Natural killer cell (primary cell): ENCODE measurements around the gene IFT52. TPM values are rescaled to one million over a fixed set of nuclear protein-coding genes. Genes with fewer than 3 reads are reported as not detected.
"Not testable (repeated sequence)": the region's sequence is repeated elsewhere in the genome, so short reads cannot be mapped to it uniquely, and the experiment has no call there.

ENCODE experiments used
- ATAC-seq, 3 donors: fragments of 150-1000 bp in 2 of 3; fragments of 200-7000 bp in 1 of 3; cut with Tn5 transposase; 1 replicate in 1 of 3; 2 replicates in 2 of 3; pipeline ENCODE4 v1.10.0; 2021; ENCODE audit warnings: mild to moderate bottlenecking in 2 of 3, moderate library complexity in 2 of 3
- DNase-seq, 2 donors: peaks; one replicate each; pipeline versions ENCODE4 v3.0.0 to v3.0.0-alpha.2; 2013 to 2021; ENCODE audit warnings: mixed read lengths in 1 of 2
- H3K27ac ChIP-seq: one replicate; pipeline ENCODE4 v1.5.1; 2013; ENCODE audit warnings: mild to moderate bottlenecking, low read length
- H3K27me3 ChIP-seq: one replicate; pipeline ENCODE4 v1.6.1; 2013; ENCODE audit warnings: low read length; ENCODE audit not compliant: control insufficient read depth, insufficient read depth
- H3K36me3 ChIP-seq: one replicate; pipeline ENCODE4 v1.6.1; 2013; ENCODE audit warnings: low read length; ENCODE audit not compliant: control insufficient read depth, insufficient read depth
- H3K4me1 ChIP-seq: one replicate; pipeline ENCODE4 v1.6.1; 2013; ENCODE audit warnings: low read length; ENCODE audit not compliant: control insufficient read depth, insufficient read depth
- H3K4me3 ChIP-seq: one replicate; pipeline ENCODE4 v1.5.1; 2013; ENCODE audit warnings: low read length
- H3K9me3 ChIP-seq: one replicate; pipeline ENCODE4 v1.6.1; 2013; ENCODE audit warnings: low read length; ENCODE audit not compliant: control insufficient read depth, insufficient read depth
- H3K27ac Mint-ChIP-seq, 2 donors: one replicate each; pipeline ENCODE4 v1.8.0; 2022; ENCODE audit warnings: mild to moderate bottlenecking in 2 of 2, mixed read lengths in 2 of 2, moderate library complexity in 1 of 2
- H3K27me3 Mint-ChIP-seq, 2 donors: one replicate each; pipeline ENCODE4 v1.8.0; 2022; ENCODE audit warnings: low read depth in 2 of 2, mixed read lengths in 2 of 2
- H3K36me3 Mint-ChIP-seq: one replicate; pipeline ENCODE4 v1.8.0; 2022; ENCODE audit warnings: mixed read lengths
- H3K4me1 Mint-ChIP-seq, 2 donors: one replicate each; pipeline ENCODE4 v1.8.0; 2022; ENCODE audit warnings: mixed read lengths in 2 of 2
- H3K4me3 Mint-ChIP-seq: one replicate; pipeline ENCODE4 v1.8.0; 2022; ENCODE audit warnings: mild to moderate bottlenecking, moderate library complexity, mixed read lengths
- H3K9me3 Mint-ChIP-seq, 2 donors: one replicate each; pipeline ENCODE4 v1.8.0; 2022; ENCODE audit warnings: mixed read lengths in 2 of 2
- WGBS: methylation state at CpG from one replicate; pipeline ENCODE4 v1.1.7; 2013; ENCODE audit warnings: missing lambda C conversion rate; ENCODE audit not compliant: insufficient coverage; 5-methylcytosine and 5-hydroxymethylcytosine counted together
- intact Hi-C: fragments of 100-400 bp; cut with micrococcal nuclease; formaldehyde crosslinking; loops from one replicate; pipeline ENCODE4 v1.14.2; 2022
- total RNA-seq, 4 donors: library from RNA; stranded (reverse); fragments of 120-200 nt in 1 of 4; gene quantifications; one replicate each; pipeline versions ENCODE4 v1.2.3 to v1.2.4, GENCODE V29; 2013 to 2022
- TF ChIP-seq, protein P1 (sequence below): fragments of 200-600 bp; IDR thresholded peaks from one replicate; pipeline ENCODE4 v1.8.0; 2022; ENCODE audit warnings: antibody characterized with exemption

IFT52 gene
- total RNA-seq, 3 donors from 2014 or later (not counting 1 experiment from before 2014, with no cell fraction given): 21.5 to 26.1 (median 22.4) TPM

DNA sequence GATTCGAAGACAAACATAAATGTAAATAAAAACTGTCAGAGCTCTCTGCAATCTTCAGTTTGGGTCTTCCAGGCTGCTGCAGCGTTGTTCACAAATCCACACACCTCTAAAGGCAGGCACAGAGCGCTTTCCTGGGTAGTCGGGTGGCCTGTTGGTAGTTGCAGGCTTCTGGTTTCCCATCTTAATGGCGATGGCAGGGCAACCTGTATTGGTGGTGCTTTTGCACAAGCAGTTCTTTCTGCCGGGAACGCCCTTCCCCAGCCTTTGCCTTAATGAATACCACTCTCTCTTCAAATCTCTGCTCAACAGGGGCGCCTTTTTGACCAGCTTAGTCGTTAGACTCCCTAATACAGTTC lies 723 bp upstream of the IFT52 start:
- Histone ChIP-seq H3K9me3 (no peaks in the 10 kb centered on the region), H3K36me3 (peaks cover 2% of the 10 kb centered on the region), H3K27ac (peak overlapping the region; percentile 93), H3K27me3 (no peaks in the 10 kb centered on the region), H3K4me1 (peaks cover 18% of the 10 kb centered on the region), H3K4me3 (peak overlapping the region; percentile 64)
- intact Hi-C loops: loop anchor here (2.0 kb wide), 1 partner anchor 133 kb away; the partner anchor contains the start of gene SRSF6
- H3K27me3 Mint-ChIP-seq: peaks cover 0 to 7% of the 10 kb centered on the region in 2 donors
- peak in 1 of 2 donors; percentile 43 for DNase-seq
- WGBS: 36% methylated on average over 8 of the region's 9 CpGs
- ATAC-seq: no peak
- H3K27ac Mint-ChIP-seq: peak overlapping the region; percentile 95 to 97
- H3K9me3 Mint-ChIP-seq: no peaks in the 10 kb centered on the region
- peaks cover 19 to 21% of the 10 kb centered on the region in 2 donors for H3K4me1 Mint-ChIP-seq
- TF ChIP-seq, protein P1, sequence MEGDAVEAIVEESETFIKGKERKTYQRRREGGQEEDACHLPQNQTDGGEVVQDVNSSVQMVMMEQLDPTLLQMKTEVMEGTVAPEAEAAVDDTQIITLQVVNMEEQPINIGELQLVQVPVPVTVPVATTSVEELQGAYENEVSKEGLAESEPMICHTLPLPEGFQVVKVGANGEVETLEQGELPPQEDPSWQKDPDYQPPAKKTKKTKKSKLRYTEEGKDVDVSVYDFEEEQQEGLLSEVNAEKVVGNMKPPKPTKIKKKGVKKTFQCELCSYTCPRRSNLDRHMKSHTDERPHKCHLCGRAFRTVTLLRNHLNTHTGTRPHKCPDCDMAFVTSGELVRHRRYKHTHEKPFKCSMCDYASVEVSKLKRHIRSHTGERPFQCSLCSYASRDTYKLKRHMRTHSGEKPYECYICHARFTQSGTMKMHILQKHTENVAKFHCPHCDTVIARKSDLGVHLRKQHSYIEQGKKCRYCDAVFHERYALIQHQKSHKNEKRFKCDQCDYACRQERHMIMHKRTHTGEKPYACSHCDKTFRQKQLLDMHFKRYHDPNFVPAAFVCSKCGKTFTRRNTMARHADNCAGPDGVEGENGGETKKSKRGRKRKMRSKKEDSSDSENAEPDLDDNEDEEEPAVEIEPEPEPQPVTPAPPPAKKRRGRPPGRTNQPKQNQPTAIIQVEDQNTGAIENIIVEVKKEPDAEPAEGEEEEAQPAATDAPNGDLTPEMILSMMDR: no peak
- peak overlapping the region; percentile 95 for H3K4me3 Mint-ChIP-seq
- no peaks in the 10 kb centered on the region for H3K36me3 Mint-ChIP-seq

DNA sequence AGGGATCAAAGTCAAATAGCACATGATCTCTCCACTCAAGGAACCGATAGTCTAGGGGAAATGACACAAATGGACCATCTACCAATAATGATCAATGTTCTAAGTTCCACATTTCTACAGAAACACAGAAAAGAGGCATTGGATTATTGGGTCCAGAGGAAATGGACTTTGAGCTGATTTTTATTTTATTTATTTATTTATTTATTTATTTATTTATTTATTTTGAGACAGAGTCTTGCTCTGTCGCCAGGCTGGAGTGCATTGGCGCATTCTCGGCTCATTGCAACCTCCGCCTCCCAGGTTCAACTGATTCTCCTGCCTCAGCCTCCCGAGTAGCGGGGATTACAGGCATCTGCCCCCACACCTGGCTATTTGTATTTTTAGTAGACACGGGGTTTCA lies 11.2 kb downstream of the IFT52 start:
- H3K4me3 ChIP-seq, H3K4me1 ChIP-seq, H3K9me3 Mint-ChIP-seq, H3K9me3 ChIP-seq, H3K27ac ChIP-seq, H3K4me3 Mint-ChIP-seq, H3K4me1 Mint-ChIP-seq, H3K27me3 Mint-ChIP-seq, H3K36me3 Mint-ChIP-seq, H3K27me3 ChIP-seq, DNase-seq, ATAC-seq, intact Hi-C loops, H3K27ac Mint-ChIP-seq: not testable (repeated sequence)
- 96% methylated on average over 7 of the region's 8 CpGs for WGBS
- peaks cover 30% of the 10 kb centered on the region for H3K36me3 ChIP-seq

DNA sequence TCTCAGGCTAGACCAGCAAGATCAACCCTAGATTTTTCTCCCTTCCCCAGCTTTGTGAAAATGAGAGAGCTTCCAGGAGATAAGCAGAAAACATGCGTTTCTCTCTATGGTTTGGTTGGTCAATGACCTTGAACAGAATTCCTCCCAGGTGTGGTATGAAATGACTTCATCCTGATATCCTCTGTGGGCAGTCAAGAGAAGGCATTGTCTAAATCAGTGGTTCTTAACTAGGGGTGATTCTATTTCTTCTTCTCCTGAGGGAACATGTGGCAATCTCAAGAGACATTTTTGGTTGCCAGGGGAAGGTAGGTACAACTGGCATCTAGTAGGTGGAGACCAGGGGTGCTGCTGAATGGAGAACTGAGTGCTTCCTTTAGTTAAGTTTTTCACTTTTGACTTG lies 12.4 kb downstream of the IFT52 start:
- Mint-ChIP-seq H3K36me3 (no peaks in the 10 kb centered on the region), H3K4me3 (no peak overlapping the region), H3K27me3 (no peaks in the 10 kb centered on the region), H3K4me1 (no peaks in the 10 kb centered on the region), H3K9me3 (no peaks in the 10 kb centered on the region), H3K27ac (no peak overlapping the region)
- Histone ChIP-seq H3K4me3 (no peak overlapping the region), H3K27ac (no peak overlapping the region), H3K4me1 (no peaks in the 10 kb centered on the region), H3K36me3 (peaks cover 22% of the 10 kb centered on the region), H3K27me3 (no peaks in the 10 kb centered on the region), H3K9me3 (no peaks in the 10 kb centered on the region)
- intact Hi-C loops: no loop called here
- TF ChIP-seq, protein P1: no peak
- WGBS: 100% methylated on average over 1 of the region's 1 CpG
- DNase-seq (no peak), ATAC-seq (no peak)

DNA sequence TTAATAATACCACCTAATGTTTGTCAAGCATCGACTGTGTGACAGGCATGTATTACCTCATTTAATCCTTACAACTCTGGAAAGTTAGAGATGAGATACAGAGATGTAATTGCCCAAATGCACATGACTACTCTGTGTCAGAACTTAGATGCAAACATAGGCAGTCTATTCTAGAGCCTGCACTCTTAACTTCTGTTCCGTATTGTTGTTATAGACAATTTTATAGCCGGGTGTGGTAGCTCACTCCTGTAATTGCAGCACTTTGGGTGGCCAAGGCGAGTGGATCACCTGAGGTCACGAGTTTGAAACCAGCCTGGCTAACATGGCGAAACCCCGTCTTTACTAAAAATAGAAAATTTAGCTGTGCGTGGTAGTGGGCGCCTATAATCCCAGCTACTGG lies 15.0 kb downstream of the IFT52 start:
- Mint-ChIP-seq H3K27me3 (no peaks in the 10 kb centered on the region), H3K27ac (no peak overlapping the region), H3K4me3 (no peak overlapping the region), H3K4me1 (no peaks in the 10 kb centered on the region), H3K36me3 (no peaks in the 10 kb centered on the region), H3K9me3 (no peaks in the 10 kb centered on the region)
- DNase-seq: no peak
- TF ChIP-seq, protein P1: no peak
- Histone ChIP-seq H3K27me3 (no peaks in the 10 kb centered on the region), H3K4me1 (no peaks in the 10 kb centered on the region), H3K36me3 (peaks cover 17% of the 10 kb centered on the region), H3K4me3 (no peak overlapping the region), H3K9me3 (no peaks in the 10 kb centered on the region), H3K27ac (no peak overlapping the region)
- intact Hi-C loops: no loop called here
- 96% methylated on average over 8 of the region's 9 CpGs for WGBS
- no peak for ATAC-seq

DNA sequence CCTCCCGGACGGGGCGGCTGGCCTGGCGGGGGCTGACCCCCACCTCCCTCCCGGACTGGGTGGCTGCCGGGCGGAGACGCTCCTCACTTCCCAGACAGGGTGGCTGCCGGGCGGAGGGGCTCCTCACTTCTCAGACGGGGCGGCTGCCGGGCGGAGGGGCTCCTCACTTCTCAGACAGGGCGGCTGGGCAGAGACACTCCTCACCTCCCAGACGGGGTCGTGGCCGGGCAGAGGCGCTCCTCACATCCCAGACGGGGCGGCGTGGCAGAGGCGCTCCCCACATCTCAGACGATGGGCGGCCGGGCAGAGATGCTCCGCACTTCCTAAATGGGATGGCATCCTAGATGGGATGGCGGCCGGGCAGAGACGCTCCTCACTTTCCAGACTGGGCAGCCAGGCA lies 16.5 kb downstream of the IFT52 start:
- H3K9me3 ChIP-seq, H3K4me1 ChIP-seq, H3K27me3 ChIP-seq, H3K27ac Mint-ChIP-seq, DNase-seq, H3K9me3 Mint-ChIP-seq, intact Hi-C loops, H3K4me3 ChIP-seq, H3K27ac ChIP-seq, H3K4me3 Mint-ChIP-seq, H3K27me3 Mint-ChIP-seq, H3K4me1 Mint-ChIP-seq, H3K36me3 Mint-ChIP-seq, ATAC-seq: not testable (repeated sequence)
- WGBS: 96% methylated on average over 17 of the region's 30 CpGs
- peaks cover 17% of the 10 kb centered on the region for H3K36me3 ChIP-seq
